KOPT-K1 (cell line): ENCODE results near the gene MYG1.

ENCODE experiments used
- H3K27ac ChIP-seq: fragments of 200-600 bp; sonication (generic); 2 replicates; pipeline ENCODE4 v1.5.1; 2016; ENCODE audit warnings: antibody characterized with exemption, mild to moderate bottlenecking, low read depth, low read length; ENCODE audit not compliant: poor library complexity, severe bottlenecking
- H3K36me3 ChIP-seq: fragments of 200-600 bp; sonication (generic); 2 replicates; pipeline ENCODE4 v1.5.1; 2017; ENCODE audit warnings: antibody characterized with exemption, mild to moderate bottlenecking, low read length, moderate library complexity; ENCODE audit not compliant: insufficient read depth
- H3K9me3 ChIP-seq: fragments of 200-600 bp; sonication (generic); 2 replicates; pipeline ENCODE4 v1.5.1; 2017; ENCODE audit warnings: antibody characterized with exemption, low read length, mild to moderate bottlenecking; ENCODE audit not compliant: insufficient read depth, poor library complexity, severe bottlenecking

MYG1 gene

DNA sequence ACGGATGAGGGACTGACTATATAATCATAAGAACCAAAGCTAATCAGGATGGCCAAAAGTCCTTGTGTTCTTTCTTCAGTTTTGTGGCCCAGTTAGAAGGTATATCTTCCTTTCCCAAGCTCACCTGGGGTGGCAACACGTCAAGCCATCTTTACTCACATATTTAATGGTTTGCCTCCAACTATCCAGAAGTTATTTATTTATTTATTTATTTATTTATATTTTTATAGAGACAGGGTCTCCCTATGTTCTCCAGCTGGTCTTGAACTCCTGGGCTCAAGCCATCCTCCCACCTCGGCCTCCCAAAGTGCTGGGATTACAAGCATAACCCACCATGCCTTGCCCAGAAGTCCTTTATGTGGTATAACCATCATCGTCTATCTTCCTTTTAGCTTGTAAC lies 48.4 kb downstream of the MYG1 start:
- no peaks in the 10 kb centered on the region for H3K9me3 ChIP-seq
- no peaks in the 10 kb centered on the region for H3K36me3 ChIP-seq
- no peak overlapping the region for H3K27ac ChIP-seq

DNA sequence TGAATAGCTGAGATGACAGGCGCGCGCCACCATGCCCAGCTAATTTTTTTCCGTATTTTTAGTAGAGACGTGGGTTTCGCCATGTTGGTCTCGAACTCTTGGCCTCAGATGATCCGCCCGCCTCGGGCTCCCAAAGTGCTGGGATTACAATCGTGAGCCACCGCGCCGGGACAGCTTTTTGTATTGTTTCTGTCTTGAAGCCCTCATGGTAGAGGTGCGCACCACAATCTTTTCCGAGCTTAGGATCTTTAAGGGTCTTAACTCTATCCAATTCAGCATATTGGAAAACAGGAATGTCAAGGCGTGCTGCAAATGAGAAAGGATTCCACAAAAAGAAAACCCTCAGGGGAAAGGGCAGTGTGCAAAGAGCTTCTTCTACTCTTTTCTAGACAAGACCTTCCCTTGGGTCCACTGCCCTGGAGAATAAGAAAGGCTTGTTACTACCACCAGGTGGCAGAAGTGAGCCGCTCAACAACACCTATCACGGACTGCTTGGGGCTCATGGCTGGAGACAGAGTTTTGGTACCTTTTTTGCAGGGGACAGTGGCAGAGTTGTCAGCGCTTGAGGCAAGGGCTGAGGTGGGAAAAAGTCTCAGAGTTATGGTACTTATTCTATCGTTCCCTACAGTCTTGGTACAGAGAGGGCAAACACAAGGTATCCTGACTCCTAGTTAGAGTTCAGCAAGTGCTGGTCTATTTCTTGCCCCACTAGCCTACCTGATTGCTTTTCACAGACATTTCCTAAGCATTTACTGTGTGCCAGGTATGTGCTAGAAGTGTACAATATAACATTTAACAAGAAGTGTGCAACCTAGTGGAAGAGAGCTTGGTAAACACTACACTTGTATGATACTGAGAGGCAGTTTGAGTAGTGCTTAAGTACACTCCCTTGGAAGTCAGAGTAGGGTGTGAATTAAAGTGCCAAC lies 53.1 kb downstream of the MYG1 start:
- Histone ChIP-seq H3K9me3 (no peaks in the 10 kb centered on the region), H3K27ac (no peak overlapping the region), H3K36me3 (no peaks in the 10 kb centered on the region)

DNA sequence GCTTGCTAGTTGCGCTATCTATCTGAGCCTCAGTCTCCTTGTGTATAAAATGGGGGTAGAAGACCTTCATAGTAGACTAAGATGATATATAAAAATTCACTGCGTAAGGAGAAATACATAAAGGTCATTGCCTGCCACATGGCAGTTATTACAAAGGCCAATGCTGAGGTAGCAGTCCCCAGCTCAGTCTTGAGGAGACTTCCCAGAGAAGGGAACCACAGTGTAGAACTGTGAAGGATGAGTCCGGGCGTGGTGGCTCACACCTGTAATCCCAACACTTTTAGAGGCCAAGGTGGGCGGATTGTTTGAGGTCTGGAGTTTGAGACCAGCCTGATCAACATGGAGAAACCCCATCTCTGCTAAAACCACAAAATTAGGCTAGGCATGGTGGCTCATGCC lies 53.8 kb downstream of the MYG1 start:
- Histone ChIP-seq H3K9me3 (no peaks in the 10 kb centered on the region), H3K27ac (no peak overlapping the region), H3K36me3 (no peaks in the 10 kb centered on the region)

DNA sequence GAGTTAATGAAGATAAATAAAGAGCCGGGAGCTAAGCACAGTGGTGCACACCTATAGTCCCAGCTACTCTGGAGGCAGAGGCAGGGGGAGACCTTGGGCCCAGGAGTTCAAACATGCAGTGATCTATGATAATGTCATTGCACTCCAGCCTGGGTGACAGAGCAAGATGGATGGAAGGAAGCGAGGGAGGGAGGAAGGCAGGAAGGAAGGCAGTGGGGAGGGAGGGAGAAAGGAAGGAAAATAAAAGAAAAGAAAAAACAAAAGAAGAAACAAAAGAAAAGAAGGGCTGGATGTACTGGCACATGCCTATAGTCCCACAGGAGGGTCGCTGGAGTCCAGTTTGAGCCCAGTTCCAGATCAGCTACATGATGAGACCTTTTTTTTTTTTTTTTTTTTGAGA lies 55.6 kb downstream of the MYG1 start:
- Histone ChIP-seq H3K36me3 (no peaks in the 10 kb centered on the region), H3K9me3 (no peaks in the 10 kb centered on the region), H3K27ac (no peak overlapping the region)
